ENCODE data around the gene INSL3. TPM values are rescaled to one million over a fixed set of nuclear protein-coding genes. Genes with fewer than 3 reads are reported as not detected.

The INSL3 gene
- total RNA-seq, 2 donors from 2014 or later = not detected

GRCh38 chr19:17807731-17808316 is 13.5 kb downstream of the INSL3 start:
- no peak overlapping the region for H3K4me3 ChIP-seq
- 79 to 83% methylated on average over 22 to 36 of the region's 38 CpGs for WGBS, 2 donors
- H3K27me3 ChIP-seq = no peaks in the 10 kb centered on the region
- no peaks in the 10 kb centered on the region for H3K36me3 ChIP-seq (replicated peaks in 1 of 2; ENCODE audit: insufficient read depth in 1 of 2, low read depth in 2 of 2)
- no peaks in the 10 kb centered on the region for H3K4me1 ChIP-seq
- no peak for ATAC-seq
- H3K27ac ChIP-seq = no peak overlapping the region
- no peak for DNase-seq
- TF ChIP-seq POLR2A (IDR thresholded peaks at IDR 0.05) (no peak), CTCF (IDR thresholded peaks at IDR 0.05) (no peak)
- no peaks in the 10 kb centered on the region for H3K9me3 ChIP-seq
- intact Hi-C loops (cut with DNase I) = no loop called here

- Histone ChIP-seq H3K36me3 (replicated peaks in 1 of 2; ENCODE audit: insufficient read depth in 1 of 2, low read depth in 2 of 2) (no peaks in the 10 kb centered on the region), H3K27ac (no peak overlapping the region), H3K9me3 (no peaks in the 10 kb centered on the region), H3K4me3 (no peak overlapping the region), H3K27me3 (no peaks in the 10 kb centered on the region), H3K4me1 (no peaks in the 10 kb centered on the region)
- no peak for ATAC-seq
- 71 to 88% methylated on average over 3 of the region's 3 CpGs for WGBS, 2 donors
- DNase-seq = no peak
- no peak for TF ChIP-seq CTCF (IDR thresholded peaks at IDR 0.05)
- TF ChIP-seq POLR2A (IDR thresholded peaks at IDR 0.05) = no peak
- intact Hi-C loops (cut with DNase I) = no loop called here
Observed at GRCh38 chr19:17806945-17807344, 14.4 kb downstream of the INSL3 start.

GRCh38 chr19:17805427-17805826 is 15.9 kb downstream of the INSL3 start:
- 88 to 99% methylated on average over 4 of the region's 4 CpGs for WGBS, 2 donors
- TF ChIP-seq POLR2A (IDR thresholded peaks at IDR 0.05) (no peak), CTCF (IDR thresholded peaks at IDR 0.05) (no peak)
- intact Hi-C loops (cut with DNase I) = no loop called here
- no peak for DNase-seq
- no peak for ATAC-seq
- Histone ChIP-seq H3K36me3 (replicated peaks in 1 of 2; ENCODE audit: insufficient read depth in 1 of 2, low read depth in 2 of 2) (no peaks in the 10 kb centered on the region), H3K27me3 (no peaks in the 10 kb centered on the region), H3K4me3 (no peak overlapping the region), H3K4me1 (no peaks in the 10 kb centered on the region), H3K9me3 (no peaks in the 10 kb centered on the region), H3K27ac (no peak overlapping the region)

GRCh38 chr19:17803264-17803896 is 17.9 kb downstream of the INSL3 start:
- WGBS, 2 donors = 48 to 73% methylated on average over 12 to 14 of the region's 14 CpGs
- H3K27ac ChIP-seq = no peak overlapping the region
- no peak for ATAC-seq

More at GRCh38 chr19:17803264-17803896, 17.9 kb downstream of the INSL3 start:
- no peaks in the 10 kb centered on the region for H3K4me1 ChIP-seq
- no peak for TF ChIP-seq POLR2A (IDR thresholded peaks at IDR 0.05)
- TF ChIP-seq CTCF (IDR thresholded peaks at IDR 0.05) = no peak
- no peaks in the 10 kb centered on the region for H3K36me3 ChIP-seq (replicated peaks in 1 of 2; ENCODE audit: insufficient read depth in 1 of 2, low read depth in 2 of 2)
- H3K27me3 ChIP-seq = no peaks in the 10 kb centered on the region
- DNase-seq = peak in 1 of 4 donors; percentile 26
- intact Hi-C loops (cut with DNase I) = no loop called here
- H3K9me3 ChIP-seq = no peaks in the 10 kb centered on the region
- H3K4me3 ChIP-seq = no peak overlapping the region
